Measurements from ENCODE around the gene RAB21. TPM values are rescaled to one million over a fixed set of nuclear protein-coding genes. Genes with fewer than 3 reads are reported as not detected.

RAB21 gene
- total and polyA plus RNA-seq, 2 donors (not counting 1 experiment from before 2014, with no cell fraction given), result 11.4 to 27.4 TPM

DNA sequence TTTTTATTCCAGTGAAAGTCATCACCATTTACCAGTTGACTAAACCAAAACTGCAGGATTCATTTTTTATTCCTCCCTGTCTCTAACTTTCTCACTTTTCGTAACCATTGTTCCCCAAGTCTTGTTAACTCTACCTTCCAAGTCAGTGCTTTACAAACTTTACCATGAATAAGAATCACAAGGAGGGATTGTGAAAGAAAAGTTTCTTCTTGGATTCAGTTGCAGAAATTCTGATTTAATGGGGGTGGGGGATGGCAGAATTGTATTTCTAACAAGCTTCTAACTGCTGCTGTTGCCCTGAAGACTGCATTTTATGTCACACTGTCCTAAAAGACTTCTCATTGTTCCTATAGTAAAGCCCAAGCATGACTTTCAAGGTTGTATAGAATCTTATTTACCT, 5.0 kb upstream of the RAB21 start:
- Histone ChIP-seq H4K20me1 (ENCODE audit: control insufficient read depth, extremely low read depth, insufficient read depth, low read length) (no peaks in the 10 kb centered on the region), H3K27ac (ENCODE audit: insufficient read depth, low read length) (no peak overlapping the region), H3K4me3 (replicated peaks in 1 of 4; ENCODE audit: control extremely low read depth in 1 of 4, insufficient read depth in 1 of 4, low read depth in 3 of 4, low read length in 4 of 4) (no peak overlapping the region), H3K79me2 (ENCODE audit: control insufficient read depth, insufficient read depth, low read length) (no peaks in the 10 kb centered on the region), H2AFZ (ENCODE audit: low read length) (no peak overlapping the region), H3K36me3 (ENCODE audit: control insufficient read depth, insufficient read depth, low read length) (no peaks in the 10 kb centered on the region), H3K4me2 (ENCODE audit: extremely low read depth, insufficient read depth, low read length) (no peak overlapping the region), H3K9ac (ENCODE audit: insufficient read depth, low read length) (no peak overlapping the region), H3K9me3 (ENCODE audit: control insufficient read depth, insufficient read depth, low read depth, low read length) (no peaks in the 10 kb centered on the region), H3K4me1 (ENCODE audit: control insufficient read depth, extremely low read depth, insufficient read depth, low read length) (peaks cover 2% of the 10 kb centered on the region), H3K27me3 (ENCODE audit: control insufficient read depth, insufficient read depth, low read length) (peaks cover 6% of the 10 kb centered on the region)
- TF ChIP-seq EZH2 (IDR thresholded peaks at IDR 0.05; ENCODE audit: low read length, missing control alignments), result no peak
- TF ChIP-seq, protein P1, sequence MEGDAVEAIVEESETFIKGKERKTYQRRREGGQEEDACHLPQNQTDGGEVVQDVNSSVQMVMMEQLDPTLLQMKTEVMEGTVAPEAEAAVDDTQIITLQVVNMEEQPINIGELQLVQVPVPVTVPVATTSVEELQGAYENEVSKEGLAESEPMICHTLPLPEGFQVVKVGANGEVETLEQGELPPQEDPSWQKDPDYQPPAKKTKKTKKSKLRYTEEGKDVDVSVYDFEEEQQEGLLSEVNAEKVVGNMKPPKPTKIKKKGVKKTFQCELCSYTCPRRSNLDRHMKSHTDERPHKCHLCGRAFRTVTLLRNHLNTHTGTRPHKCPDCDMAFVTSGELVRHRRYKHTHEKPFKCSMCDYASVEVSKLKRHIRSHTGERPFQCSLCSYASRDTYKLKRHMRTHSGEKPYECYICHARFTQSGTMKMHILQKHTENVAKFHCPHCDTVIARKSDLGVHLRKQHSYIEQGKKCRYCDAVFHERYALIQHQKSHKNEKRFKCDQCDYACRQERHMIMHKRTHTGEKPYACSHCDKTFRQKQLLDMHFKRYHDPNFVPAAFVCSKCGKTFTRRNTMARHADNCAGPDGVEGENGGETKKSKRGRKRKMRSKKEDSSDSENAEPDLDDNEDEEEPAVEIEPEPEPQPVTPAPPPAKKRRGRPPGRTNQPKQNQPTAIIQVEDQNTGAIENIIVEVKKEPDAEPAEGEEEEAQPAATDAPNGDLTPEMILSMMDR (conservative IDR thresholded peaks at IDR 0.05 in 1 of 2, IDR thresholded peaks at IDR 0.05 in 1 of 2; ENCODE audit: low read depth in 1 of 2, low read length in 2 of 2), result no peak
- DNase-seq (ENCODE audit: low read depth in 2 of 2), result no peak

DNA sequence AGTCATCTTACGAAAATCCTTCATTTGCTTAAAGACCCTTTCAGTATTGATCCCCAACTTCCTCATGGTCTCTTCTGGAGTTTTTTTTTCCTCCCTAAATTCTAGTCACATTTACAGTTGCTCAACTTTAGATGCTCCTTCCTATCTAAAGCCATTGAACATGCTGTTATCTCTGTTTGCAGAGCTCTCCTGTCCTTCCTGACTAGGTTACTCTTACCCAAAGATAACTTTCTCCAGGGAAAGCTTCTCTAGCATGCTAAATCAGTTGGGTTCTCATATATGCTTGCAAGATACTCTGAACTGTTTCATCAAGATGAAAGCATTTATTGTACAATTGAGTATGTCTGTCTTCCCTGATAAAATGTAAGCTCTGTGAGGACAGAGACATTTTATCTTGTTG, 1.8 kb upstream of the RAB21 start:
- Histone ChIP-seq H3K27me3 (ENCODE audit: control insufficient read depth, insufficient read depth, low read length) (peaks cover 6% of the 10 kb centered on the region), H3K9ac (ENCODE audit: insufficient read depth, low read length) (no peak overlapping the region), H3K36me3 (ENCODE audit: control insufficient read depth, insufficient read depth, low read length) (no peaks in the 10 kb centered on the region), H4K20me1 (ENCODE audit: control insufficient read depth, extremely low read depth, insufficient read depth, low read length) (no peaks in the 10 kb centered on the region), H3K27ac (ENCODE audit: insufficient read depth, low read length) (no peak overlapping the region), H3K79me2 (ENCODE audit: control insufficient read depth, insufficient read depth, low read length) (peaks cover 29% of the 10 kb centered on the region), H3K4me3 (replicated peaks in 1 of 4; ENCODE audit: control extremely low read depth in 1 of 4, insufficient read depth in 1 of 4, low read depth in 3 of 4, low read length in 4 of 4) (no peak overlapping the region), H3K4me1 (ENCODE audit: control insufficient read depth, extremely low read depth, insufficient read depth, low read length) (peaks cover 2% of the 10 kb centered on the region), H3K9me3 (ENCODE audit: control insufficient read depth, insufficient read depth, low read depth, low read length) (no peaks in the 10 kb centered on the region), H2AFZ (ENCODE audit: low read length) (no peak overlapping the region), H3K4me2 (ENCODE audit: extremely low read depth, insufficient read depth, low read length) (no peak overlapping the region)
- TF ChIP-seq, protein P1 (conservative IDR thresholded peaks at IDR 0.05 in 1 of 2, IDR thresholded peaks at IDR 0.05 in 1 of 2; ENCODE audit: low read depth in 1 of 2, low read length in 2 of 2), result no peak
- no peak for TF ChIP-seq EZH2 (IDR thresholded peaks at IDR 0.05; ENCODE audit: low read length, missing control alignments)
- no peak for DNase-seq (ENCODE audit: low read depth in 2 of 2)

DNA sequence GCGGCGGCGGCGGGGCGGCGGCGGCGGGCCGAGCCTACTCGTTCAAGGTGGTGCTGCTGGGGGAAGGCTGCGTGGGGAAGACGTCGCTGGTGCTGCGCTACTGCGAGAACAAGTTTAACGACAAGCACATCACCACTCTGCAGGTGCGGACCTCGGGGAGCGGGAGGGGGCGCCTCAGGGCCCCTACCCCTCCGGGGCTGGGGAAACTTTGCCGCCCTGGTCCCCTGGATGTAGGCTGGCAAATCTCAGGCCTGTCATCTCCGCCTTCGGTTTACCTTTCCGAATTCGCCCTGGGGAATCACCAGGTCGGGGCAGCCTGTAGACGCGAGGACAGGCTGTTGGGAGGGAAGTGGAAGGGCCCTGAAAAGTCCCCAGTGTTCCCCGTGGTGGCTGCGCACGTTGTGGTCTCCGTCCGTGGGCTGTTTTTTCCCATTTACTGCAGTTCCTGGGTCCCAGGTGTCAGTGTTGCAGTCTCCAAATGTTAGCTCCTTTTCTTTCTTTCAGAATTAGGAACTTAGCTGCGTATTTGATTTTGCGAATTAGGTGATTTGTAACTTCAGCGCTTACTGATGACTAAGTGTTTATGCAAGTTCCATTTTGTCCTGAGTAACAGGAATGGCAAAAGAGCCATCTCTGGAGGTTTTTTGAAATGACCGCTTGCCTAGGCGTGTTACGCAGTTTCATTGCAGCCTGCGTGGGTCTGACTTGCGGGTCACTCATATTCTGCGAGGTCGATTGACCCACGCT, 656 bp downstream of the RAB21 start:
- no peak for TF ChIP-seq EZH2 (IDR thresholded peaks at IDR 0.05; ENCODE audit: low read length, missing control alignments)
- TF ChIP-seq, protein P1 (conservative IDR thresholded peaks at IDR 0.05 in 1 of 2, IDR thresholded peaks at IDR 0.05 in 1 of 2; ENCODE audit: low read depth in 1 of 2, low read length in 2 of 2), result peak in 1 of 2 donors; percentile 1
- peak; percentile 62 to 64 for DNase-seq (ENCODE audit: low read depth in 2 of 2)
- no peaks in the 10 kb centered on the region for H4K20me1 ChIP-seq (ENCODE audit: control insufficient read depth, extremely low read depth, insufficient read depth, low read length)

More for the DNA sequence above, 656 bp downstream of the RAB21 start:
- peaks cover 53% of the 10 kb centered on the region for H3K79me2 ChIP-seq (ENCODE audit: control insufficient read depth, insufficient read depth, low read length)
- peak overlapping the region; percentile 96 for H3K9ac ChIP-seq (ENCODE audit: insufficient read depth, low read length)
- peak overlapping the region; percentile 39 for H2AFZ ChIP-seq (ENCODE audit: low read length)
- H3K9me3 ChIP-seq (ENCODE audit: control insufficient read depth, insufficient read depth, low read depth, low read length), result peaks cover 1% of the 10 kb centered on the region
- no peaks in the 10 kb centered on the region for H3K27me3 ChIP-seq (ENCODE audit: control insufficient read depth, insufficient read depth, low read length)
- peaks cover 2% of the 10 kb centered on the region for H3K36me3 ChIP-seq (ENCODE audit: control insufficient read depth, insufficient read depth, low read length)
- H3K4me3 ChIP-seq (replicated peaks in 1 of 4; ENCODE audit: control extremely low read depth in 1 of 4, insufficient read depth in 1 of 4, low read depth in 3 of 4, low read length in 4 of 4), result peak overlapping the region; percentile 79 to 98 (median 90)
- peaks cover 2% of the 10 kb centered on the region for H3K4me1 ChIP-seq (ENCODE audit: control insufficient read depth, extremely low read depth, insufficient read depth, low read length)
- peak overlapping the region; percentile 95 for H3K27ac ChIP-seq (ENCODE audit: insufficient read depth, low read length)
- peak overlapping the region; percentile 89 for H3K4me2 ChIP-seq (ENCODE audit: extremely low read depth, insufficient read depth, low read length)

Data from fibroblast of lung (primary cell).